ENCODE results near the gene SPP2.

Gene SPP2

DNA sequence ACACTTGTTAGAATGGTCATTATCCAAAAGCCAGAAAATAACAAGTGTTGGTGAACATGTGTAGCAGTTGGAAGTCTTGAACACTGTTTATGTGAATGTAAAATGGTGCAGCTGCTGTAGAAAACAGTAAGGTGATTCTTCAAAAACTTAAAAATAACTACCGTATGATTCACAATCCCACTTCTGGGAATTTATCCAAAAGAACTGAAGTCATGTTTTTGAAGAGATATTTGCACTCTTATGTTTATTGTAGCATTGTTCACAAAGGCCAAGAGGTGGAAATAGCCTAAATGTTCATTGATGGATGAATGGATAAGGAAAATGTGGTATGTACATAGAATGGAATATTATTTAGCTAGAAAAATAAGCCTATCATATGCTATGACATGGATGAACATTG lies 6.3 kb upstream of the SPP2 start:
- DNase-seq, result no peak

GRCh38 chr2:234046521-234046920 lies 4.0 kb upstream of the SPP2 start:
- no peak for DNase-seq

GRCh38 chr2:234047361-234047760 lies 3.1 kb upstream of the SPP2 start:
- DNase-seq, result no peak

DNA sequence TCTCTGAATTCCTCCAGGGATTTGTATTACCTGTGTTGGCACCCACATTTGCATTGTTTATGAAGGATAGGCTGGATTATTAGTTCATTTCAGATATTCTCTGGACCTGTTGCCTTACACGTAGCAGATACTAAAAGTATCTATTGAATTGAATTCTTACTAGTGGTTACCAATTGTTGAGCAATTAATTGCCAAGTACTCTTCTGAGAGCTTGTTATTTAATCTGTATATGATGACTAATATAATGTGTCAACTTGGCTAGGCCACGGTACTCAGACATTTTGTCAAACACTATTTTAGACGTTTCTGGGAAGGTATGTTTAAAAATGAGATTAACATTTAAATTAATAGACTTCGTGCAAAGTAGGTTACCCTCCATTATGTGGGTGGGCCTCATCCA lies 2.5 kb upstream of the SPP2 start:
- DNase-seq, result no peak

- no peak for DNase-seq
These were observed 1.0 kb downstream of the SPP2 start for GRCh38 chr2:234051374-234052070.

DNA sequence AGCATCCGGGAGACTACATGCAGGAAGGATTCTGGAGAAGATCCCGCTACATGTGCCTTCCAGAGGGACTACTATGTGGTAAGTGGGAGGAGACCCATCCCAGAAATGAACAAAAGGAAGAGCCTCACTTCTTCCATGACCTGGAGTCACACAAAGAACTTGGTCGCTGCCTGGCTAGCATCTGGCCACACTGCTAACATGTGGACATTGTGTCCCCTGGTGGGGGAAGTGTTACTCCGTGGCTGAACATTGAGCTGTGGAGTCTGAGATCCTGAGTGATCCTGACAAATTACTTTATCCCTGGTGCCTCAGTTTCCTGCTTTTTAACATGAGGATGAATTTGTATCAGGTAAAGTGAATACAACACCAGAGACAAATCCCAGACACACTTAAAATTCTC lies 8.4 kb downstream of the SPP2 start:
- no peak for DNase-seq

- DNase-seq, result peak; percentile 12 to 58
These were observed 9.7 kb downstream of the SPP2 start for GRCh38 chr2:234060236-234060635.

- DNase-seq, result no peak
These were observed 11.2 kb downstream of the SPP2 start for GRCh38 chr2:234061624-234062257.

DNA sequence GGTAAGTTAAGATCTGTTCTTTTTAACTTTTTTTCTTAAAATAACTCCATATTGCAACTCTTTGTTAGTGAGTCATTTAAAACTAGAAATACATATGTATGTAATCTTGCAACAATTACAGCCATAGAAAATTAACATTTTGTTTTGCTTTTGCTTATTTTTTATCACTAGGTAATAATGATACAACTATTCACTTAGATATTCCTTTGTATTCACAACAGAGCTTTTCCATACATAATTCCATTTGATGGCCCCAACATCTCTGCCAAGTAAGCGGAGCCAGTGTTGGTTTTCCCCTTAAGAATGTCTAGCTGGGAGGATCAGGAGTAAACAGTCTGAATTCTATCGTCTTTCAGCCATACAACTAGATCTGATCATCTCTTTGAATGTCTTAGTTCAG lies 16.1 kb downstream of the SPP2 start:
- DNase-seq, result no peak

- no peak for DNase-seq
These were observed 21.2 kb downstream of the SPP2 start for GRCh38 chr2:234071664-234072063.

- no peak for DNase-seq
These were observed 22.0 kb downstream of the SPP2 start for GRCh38 chr2:234072454-234072853.

- no peak for DNase-seq
These were observed 24.4 kb downstream of the SPP2 start for GRCh38 chr2:234074751-234075517.

GRCh38 chr2:234075518-234075915 lies 25.0 kb downstream of the SPP2 start:
- no peak for DNase-seq

DNA sequence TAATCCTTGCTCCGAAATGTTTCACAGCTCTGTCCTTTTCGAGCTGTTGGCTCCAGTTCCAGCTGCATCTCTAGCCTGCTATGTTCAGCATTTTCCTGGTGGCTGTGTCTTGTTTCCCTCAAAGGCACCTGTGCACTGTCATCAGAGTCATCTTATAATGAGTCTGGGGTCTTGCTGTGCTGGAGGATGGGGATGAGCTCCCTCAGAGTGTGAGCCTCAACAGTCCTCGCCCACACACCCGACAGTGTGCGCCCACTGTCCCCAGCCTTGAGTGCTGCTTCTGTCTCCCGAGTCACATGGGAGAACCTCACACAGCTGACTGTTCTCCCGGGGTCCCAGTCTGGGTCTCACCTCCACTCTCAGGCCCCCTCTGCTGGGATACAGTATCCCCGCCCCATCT lies 25.4 kb downstream of the SPP2 start:
- DNase-seq, result no peak

DNA sequence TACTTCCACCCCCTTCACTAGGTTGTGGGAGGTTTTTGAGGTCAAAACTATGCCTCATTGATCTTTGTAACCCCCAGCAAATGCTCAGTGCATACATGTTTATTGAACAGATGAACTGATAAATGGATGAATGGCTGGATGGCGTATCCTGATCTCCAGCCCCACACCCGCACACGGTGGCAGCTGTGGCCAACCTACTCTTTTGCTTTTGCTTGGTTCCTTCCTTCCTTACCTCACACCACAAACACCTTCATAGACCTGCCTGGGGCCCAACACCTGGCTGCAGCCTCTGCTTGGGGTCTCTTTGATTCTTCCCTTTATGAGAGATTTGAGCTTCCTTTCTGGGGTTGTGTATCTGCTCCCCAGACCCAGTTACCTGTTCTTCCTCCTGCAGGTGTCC lies 25.9 kb downstream of the SPP2 start:
- DNase-seq, result no peak

GRCh38 chr2:234078129-234078528 lies 27.6 kb downstream of the SPP2 start:
- DNase-seq, result no peak

- peak; percentile 17 to 31 for DNase-seq
These were observed 31.7 kb downstream of the SPP2 start for GRCh38 chr2:234081970-234082822.

DNA sequence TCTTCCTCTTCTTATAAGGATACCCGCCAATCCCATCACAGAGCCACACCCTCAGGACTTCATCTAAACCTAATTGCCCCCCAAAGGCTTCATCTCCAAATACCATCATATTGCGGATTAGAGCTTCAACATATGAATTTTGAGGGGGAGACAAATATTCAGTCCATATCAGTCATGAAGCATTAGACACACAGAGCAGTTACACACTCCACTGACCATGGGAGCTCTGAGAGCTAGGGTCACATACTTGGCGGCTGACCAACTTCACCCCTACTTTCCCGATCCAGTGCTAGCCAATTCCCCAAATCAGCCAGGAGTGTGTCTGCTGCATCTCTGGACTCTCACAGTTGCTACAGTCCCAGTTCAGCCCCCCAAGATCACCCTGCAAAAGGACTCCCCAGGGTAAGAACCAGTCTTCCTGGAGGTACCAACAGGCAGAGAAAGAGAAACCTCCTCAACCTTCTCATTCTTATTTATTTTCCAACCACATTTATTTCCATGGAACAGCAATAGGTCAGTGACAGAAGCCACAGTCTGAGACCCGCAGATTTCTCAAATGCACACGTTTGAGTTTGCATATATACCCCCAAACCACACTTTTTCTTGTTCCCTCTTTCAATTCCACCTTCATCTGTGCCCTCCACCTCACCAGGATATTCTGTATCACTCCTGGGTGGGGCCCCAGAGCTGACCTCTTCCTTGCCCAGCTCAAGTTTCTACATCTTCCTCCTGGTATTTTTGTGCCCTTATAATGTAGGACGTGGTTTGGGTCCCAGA lies 33.3 kb downstream of the SPP2 start:
- DNase-seq, result no peak

DNA sequence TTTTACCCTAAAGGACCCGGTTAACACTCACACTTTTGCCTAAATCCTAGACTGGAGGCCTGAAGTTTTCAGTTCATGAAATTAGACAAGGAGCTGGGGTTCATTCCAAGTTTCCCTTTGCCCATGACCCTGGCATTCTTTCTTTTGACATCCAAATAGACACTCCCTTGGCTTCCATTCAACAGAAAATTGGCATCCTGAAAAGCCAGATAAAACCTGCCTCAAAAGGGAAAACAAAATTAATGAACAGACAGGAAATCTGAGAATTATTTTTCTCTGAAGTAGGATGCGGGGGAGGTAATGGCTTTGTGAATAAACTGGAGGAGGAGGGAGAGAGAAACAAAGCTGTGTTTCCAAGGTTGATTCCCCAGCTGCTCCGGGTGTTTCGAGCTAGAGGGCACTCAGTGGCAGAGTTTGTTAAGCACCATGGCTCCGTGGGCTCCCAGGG lies 41.0 kb downstream of the SPP2 start:
- no peak for DNase-seq

DNA sequence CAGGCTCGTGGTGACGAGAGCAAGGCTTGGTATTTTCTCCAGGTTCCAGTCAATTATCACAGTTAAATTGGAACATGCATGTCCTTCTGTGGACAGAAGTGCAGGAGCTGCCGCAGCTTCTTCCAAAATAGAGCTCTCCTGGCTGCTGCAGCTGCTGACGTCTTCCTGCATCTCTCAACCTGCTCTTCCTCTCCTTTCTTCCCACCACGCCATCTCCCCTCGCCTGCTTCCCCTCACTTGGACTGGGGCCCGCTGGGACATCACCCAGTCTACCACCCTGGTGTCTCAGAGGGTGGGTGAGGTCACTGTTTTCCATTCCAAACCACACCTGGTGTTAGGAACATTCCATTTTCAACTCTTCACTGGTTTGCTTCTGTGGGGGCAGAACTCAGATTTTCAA lies 41.4 kb downstream of the SPP2 start:
- DNase-seq, result no peak

- no peak for DNase-seq
These were observed 41.8 kb downstream of the SPP2 start for GRCh38 chr2:234092344-234092743.

- DNase-seq, result no peak
These were observed 44.8 kb downstream of the SPP2 start for GRCh38 chr2:234095301-234095700.
